Measurements from ENCODE around the gene TRIM9.
A peak's percentile ranks its signal among the peaks of the same experiment; 100 is the strongest.
"Not testable (repeated sequence)": the region's sequence is repeated elsewhere in the genome, so short reads cannot be mapped to it uniquely, and the experiment has no call there.

The TRIM9 gene

DNA sequence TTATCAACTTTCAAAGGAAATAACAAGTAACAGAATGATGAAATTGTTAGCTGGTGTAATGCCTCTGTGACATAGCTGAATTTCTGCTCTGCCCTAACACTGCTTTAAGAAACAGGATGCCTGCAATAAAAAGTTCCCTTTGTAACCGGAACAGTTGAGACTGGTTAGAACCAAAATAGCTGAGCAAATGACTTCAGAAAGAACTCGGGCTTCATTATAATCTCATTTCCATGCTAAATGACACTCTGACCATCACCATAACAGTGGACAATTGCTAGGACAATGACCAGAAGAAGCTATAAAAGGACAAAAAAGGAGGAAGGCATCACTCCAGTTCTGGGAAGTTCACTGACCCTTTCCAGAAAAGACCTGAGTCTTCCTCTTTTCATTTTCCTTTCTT, 127.1 kb downstream of the TRIM9 start:
- POLR2A ChIA-PET, result no interaction called here
- TF ChIP-seq, protein P1, sequence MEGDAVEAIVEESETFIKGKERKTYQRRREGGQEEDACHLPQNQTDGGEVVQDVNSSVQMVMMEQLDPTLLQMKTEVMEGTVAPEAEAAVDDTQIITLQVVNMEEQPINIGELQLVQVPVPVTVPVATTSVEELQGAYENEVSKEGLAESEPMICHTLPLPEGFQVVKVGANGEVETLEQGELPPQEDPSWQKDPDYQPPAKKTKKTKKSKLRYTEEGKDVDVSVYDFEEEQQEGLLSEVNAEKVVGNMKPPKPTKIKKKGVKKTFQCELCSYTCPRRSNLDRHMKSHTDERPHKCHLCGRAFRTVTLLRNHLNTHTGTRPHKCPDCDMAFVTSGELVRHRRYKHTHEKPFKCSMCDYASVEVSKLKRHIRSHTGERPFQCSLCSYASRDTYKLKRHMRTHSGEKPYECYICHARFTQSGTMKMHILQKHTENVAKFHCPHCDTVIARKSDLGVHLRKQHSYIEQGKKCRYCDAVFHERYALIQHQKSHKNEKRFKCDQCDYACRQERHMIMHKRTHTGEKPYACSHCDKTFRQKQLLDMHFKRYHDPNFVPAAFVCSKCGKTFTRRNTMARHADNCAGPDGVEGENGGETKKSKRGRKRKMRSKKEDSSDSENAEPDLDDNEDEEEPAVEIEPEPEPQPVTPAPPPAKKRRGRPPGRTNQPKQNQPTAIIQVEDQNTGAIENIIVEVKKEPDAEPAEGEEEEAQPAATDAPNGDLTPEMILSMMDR (IDR thresholded peaks at IDR 0.05; ENCODE audit: insufficient read depth, low read length, missing control alignments), result no peak
- CTCF ChIA-PET, result interaction anchor here (1.1 kb wide), 1 partner anchor 13 kb away, joined by 4 read pairs; no protein-coding TSS in a partner anchor
- no peak overlapping the region for H3K4me3 ChIP-seq (ENCODE audit: low read depth, low read length)
- DNase-seq (ENCODE audit: low read depth, low spot score), result no peak

GRCh38 chr14:50967103-50967502, 127.8 kb downstream of the TRIM9 start:
- TF ChIP-seq, protein P1 (IDR thresholded peaks at IDR 0.05; ENCODE audit: insufficient read depth, low read length, missing control alignments), result no peak
- CTCF ChIA-PET, result interaction anchor here (1.1 kb wide), 1 partner anchor 13 kb away, joined by 4 read pairs; no protein-coding TSS in a partner anchor
- no peak for DNase-seq (ENCODE audit: low read depth, low spot score)
- no peak overlapping the region for H3K4me3 ChIP-seq (ENCODE audit: low read depth, low read length)
- POLR2A ChIA-PET, result no interaction called here

GRCh38 chr14:50964683-50965390, 130.1 kb downstream of the TRIM9 start:
- H3K4me3 ChIP-seq (ENCODE audit: low read depth, low read length), result no peak overlapping the region
- peak; percentile 96 for DNase-seq (ENCODE audit: low read depth, low spot score)
- TF ChIP-seq, protein P1 (IDR thresholded peaks at IDR 0.05; ENCODE audit: insufficient read depth, low read length, missing control alignments), result no peak
- CTCF ChIA-PET, result interaction anchor here (0.6 to 3.3 kb wide), 4 partner anchors 9 to 254 kb away, joined by 3 to 10 read pairs (median 4); no protein-coding TSS in a partner anchor
- POLR2A ChIA-PET, result no interaction called here

DNA sequence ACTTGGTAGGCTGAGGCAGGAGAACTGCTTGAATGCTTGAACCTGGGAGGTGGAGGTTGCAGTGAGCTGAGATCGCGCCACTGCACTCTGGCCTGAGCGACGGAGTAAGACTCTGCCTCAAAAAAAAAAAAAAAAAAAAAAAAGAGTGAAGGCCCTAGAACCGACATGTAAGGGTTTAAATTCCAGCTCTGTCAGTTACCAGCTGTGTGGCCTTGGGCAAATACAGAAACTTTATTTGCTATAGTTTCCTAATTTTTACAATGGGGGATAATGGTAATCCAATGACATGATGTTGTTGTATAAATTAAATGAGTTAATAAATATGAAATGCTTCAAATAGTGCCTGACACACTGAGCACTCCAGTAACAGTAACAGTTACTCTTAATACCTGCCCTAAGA, 131.0 kb downstream of the TRIM9 start:
- no peak overlapping the region for H3K4me3 ChIP-seq (ENCODE audit: low read depth, low read length)
- ChIA-PET CTCF (interaction anchor here (1.1 to 3.3 kb wide), 3 partner anchors 8 to 255 kb away, joined by 3 to 10 read pairs (median 4); no protein-coding TSS in a partner anchor), POLR2A (no interaction called here)
- DNase-seq (ENCODE audit: low read depth, low spot score), result no peak
- TF ChIP-seq, protein P1 (IDR thresholded peaks at IDR 0.05; ENCODE audit: insufficient read depth, low read length, missing control alignments), result no peak

DNA sequence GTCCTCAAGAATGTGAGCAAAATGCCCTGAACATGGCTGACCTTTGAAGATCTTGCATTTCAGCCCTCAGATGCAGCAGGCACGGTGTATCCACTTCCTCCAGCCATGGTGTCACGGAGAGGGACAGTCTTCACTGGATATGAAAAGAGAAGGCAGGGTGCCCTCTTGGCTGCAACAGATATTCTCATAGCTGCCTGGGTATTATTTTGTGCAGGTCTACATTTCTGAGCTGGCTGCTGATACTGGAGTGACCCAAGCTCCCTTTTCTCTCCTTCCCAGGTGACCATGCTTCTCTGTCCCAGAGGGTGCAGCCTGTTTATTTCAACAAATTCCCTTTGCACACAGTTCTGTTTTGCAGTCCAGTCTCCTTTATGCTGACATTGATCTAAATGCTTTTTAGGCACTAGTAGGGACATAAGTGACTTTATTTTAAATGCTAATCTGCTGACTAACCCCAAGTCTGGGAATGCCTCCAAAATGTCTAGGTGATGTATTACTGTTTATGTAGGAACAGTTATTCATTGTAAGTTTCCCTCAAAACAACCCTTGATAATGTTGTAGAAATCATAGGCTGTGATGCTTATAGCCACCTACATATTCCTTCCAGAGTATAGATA, 133.2 kb downstream of the TRIM9 start:
- CTCF ChIA-PET, result interaction anchor here (0.9 to 1.2 kb wide), 3 partner anchors 13 to 15 kb away, joined by 3 read pairs; no protein-coding TSS in a partner anchor
- peak; percentile 44 for DNase-seq (ENCODE audit: low read depth, low spot score)
- peak overlapping the region; percentile 12 for H3K4me3 ChIP-seq (ENCODE audit: low read depth, low read length)
- TF ChIP-seq, protein P1 (IDR thresholded peaks at IDR 0.05; ENCODE audit: insufficient read depth, low read length, missing control alignments), result no peak
- POLR2A ChIA-PET, result interaction anchor here (0.6 kb wide), 1 partner anchor 131 kb away, joined by 3 read pairs; the partner anchor contains the start of gene NIN

DNA sequence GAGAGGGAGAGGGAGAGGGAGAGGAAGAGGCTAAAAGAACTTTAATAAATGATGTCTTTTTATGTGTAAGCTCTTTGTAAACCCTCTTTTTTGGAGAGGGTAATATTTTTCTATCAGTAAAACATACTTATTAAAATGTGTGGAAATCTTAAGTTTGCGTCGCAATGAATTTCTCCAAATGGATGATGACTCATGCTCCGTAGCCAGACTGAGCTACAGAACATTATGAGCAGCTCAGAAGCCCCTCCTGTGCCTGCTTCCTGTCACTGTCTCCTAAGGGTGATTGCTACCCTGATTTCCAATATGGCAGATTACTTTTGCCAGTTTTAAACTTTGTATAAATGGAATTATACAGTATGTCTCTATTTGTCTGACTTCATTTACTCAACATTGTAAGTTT, 137.6 kb downstream of the TRIM9 start:
- TF ChIP-seq, protein P1 (IDR thresholded peaks at IDR 0.05; ENCODE audit: insufficient read depth, low read length, missing control alignments), result no peak
- CTCF ChIA-PET, result interaction anchor here (1.1 kb wide), 1 partner anchor 13 kb away, joined by 3 read pairs; the partner anchor contains the start of gene PYGL
- DNase-seq (ENCODE audit: low read depth, low spot score), result no peak
- POLR2A ChIA-PET, result no interaction called here
- H3K4me3 ChIP-seq (ENCODE audit: low read depth, low read length), result no peak overlapping the region

DNA sequence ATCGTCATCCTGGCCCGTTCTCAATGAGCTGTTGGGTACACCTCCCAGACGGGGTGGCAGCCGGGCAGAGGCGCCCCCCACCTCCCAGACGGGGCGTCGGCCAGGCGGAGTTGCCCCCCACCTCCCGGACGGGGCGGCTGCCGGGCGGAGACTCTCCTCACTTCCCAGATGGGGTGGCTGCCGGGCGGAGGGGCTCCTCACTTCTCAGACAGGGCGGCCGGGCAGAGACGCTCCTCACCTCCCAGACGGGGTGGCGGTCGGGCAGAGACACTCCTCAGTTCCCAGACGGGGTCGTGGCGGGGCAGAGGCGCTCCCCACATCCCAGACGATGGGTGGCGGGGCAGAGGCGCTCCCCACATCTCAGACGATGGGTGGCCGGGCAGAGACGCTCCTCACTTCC, 138.5 kb downstream of the TRIM9 start:
- POLR2A ChIA-PET; H3K4me3 ChIP-seq (ENCODE audit: low read depth, low read length); DNase-seq (ENCODE audit: low read depth, low spot score): not testable (repeated sequence)
- CTCF ChIA-PET, result interaction anchor here (2.0 to 2.1 kb wide), 2 partner anchors 10 to 15 kb away, joined by 6 to 14 read pairs; no protein-coding TSS in a partner anchor

Measured in AG04449 (cell line).